KBM-7 (cell line): Measurements from ENCODE around the gene WBP1L.
"Not testable (repeated sequence)": the region's sequence is repeated elsewhere in the genome, so short reads cannot be mapped to it uniquely, and the experiment has no call there.

Experiments used
- DNase-seq: peaks from one replicate; pipeline ENCODE4 v3.0.0-alpha.2; 2015
- in situ Hi-C: fragments of 300-500 bp; cut with MboI; formaldehyde crosslinking; loops from 2 replicates; pipeline ENCODE4 v1.14.3; 2020; ENCODE audit warnings: low sequenced_read_pairs, low pct_unique_long_range_greater_than_20kb, mixed read lengths

Gene WBP1L

DNA sequence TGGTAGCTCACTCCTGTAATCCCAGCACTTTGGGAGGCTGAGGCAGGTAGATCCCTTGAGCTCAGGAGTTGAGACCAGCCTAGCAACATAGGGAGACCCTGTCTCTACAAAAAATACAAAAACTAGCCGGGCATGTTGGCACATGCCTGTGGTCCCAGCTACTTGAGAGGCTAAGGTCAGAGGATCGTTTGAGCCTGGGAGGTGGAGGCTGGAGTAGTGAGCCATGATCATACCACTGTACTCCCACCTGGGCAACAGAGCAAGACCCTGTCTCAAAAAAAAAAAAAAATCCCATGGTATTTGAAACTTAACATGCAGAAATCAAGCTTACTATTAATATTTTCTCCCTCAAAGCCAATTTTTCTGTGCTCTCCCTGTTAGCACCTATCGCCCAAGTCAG lies 23.4 kb upstream of the WBP1L start:
- DNase-seq = no peak
- in situ Hi-C loops = no loop called here

DNA sequence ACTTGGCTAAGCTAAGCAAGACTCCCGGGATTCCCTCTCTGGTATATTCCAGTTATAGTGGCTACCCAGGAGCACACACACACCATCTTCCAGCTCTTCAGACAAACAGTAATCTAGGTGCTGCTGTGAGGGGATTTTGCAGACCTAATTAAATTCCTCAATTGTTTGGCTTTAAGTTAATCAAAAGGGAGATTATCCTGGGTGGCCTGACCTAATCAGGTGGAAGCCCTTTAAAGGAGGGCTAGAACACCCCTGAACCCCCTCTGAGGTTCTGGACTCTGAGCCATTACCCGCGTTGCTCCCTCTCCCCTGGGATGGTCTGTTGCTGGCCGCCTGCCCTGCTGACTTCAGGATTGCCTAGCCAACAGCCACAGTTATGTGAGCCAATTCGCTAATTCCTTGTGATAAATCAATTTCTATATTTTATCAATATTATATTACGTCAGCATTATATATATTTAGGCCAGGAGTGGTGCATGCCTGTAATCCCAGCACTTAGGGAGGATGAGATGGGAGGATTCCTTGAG lies 22.9 kb upstream of the WBP1L start:
- no peak for DNase-seq
- in situ Hi-C loops = no loop called here

DNA sequence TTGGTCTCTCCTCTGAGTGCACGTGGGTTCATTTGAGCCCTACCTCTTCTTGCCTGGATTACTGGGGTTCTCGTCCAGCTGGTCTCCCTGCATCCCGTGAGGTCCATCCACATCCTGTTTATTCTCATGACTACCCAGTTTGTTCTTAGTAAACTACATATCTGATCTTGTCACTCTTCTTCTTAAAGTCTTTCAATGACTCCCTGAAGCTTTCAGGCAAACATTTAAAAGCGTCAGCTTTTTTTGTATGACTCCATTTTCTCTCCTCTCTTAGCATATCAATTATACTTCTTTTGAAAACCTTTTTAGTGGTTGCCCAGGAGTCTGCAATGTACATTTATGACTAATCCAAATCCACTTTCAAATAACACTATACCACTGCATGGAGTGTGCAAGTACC lies 21.8 kb upstream of the WBP1L start:
- no peak for DNase-seq
- in situ Hi-C loops = no loop called here

DNA sequence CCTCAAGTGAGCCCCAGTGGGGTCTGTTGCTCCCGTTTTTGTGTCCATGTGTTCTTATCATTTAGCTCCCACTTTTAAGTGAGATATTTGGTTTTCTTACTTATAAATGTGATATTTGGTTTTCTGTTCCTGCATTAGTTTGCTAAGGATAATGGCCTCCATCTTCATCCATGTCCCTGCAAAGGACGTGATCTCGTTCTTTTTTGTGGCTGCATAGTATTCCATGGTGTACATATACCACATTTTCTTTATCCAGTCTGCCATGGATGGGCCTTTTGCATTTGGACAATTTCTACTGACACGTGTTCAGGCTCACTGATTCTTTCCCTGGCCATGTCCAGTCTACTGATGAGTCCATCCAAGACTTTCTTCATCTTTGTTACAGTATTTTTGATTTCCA lies 19.8 kb upstream of the WBP1L start:
- in situ Hi-C loops = no loop called here
- DNase-seq = no peak

DNA sequence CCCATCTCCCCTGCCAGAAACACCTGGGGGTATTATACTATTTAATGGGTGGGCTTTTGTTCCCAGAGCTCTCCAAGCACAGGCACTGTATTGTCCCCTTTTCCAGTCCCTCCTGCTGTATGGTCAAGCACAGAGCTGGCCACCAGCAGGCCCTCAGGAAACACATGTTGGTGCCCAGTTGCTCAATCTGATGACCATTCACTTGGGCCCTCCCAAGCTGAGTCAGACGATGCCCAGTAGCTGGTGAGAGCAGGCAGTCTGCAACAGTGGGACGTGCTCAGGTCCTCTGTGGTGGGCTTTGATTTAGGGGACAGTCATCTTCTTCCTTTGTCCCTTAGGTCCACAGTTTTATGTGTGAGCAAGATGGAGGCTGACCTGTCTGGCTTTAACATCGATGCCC lies 17.5 kb upstream of the WBP1L start:
- in situ Hi-C loops = loop anchor here (25.0 kb wide), 1 partner anchor 336 kb away; no protein-coding TSS in a partner anchor
- DNase-seq = no peak

DNA sequence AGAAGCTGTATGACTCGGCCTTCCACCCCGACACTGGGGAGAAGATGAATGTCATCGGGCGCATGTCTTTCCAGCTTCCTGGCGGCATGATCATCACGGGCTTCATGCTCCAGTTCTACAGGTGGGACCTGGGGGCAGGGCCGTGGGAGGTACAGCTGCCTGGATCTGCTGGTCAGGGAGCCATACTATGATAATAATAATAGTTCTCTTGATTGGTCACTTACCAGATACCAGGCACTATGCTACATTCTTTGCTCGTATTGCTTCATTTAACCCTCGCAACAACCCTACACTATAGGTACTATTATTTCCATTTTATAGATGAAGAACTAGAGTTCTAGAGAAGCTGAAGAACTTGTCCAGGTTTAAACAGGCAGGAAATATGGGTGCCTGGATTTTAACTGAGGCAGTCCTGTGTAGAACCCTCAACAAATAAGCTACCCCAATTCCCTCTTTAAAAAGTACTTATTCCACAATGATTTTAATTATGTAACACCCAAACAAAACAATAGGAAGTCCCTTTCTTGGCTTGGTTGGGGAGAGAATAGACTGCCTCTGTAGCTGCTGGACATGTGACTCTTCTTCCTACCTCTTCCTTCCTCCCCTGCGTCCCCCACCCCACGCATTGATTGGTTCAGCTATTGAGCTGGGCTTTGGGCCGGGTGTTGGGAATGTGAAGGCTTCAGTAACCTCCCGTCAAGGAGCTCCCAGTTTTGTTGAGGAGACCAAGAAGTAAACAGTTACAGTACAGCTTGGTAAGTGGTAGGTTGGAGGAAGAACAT lies 16.5 kb upstream of the WBP1L start:
- DNase-seq = no peak
- in situ Hi-C loops = loop anchor here (25.0 kb wide), 1 partner anchor 335 kb away; no protein-coding TSS in a partner anchor

DNA sequence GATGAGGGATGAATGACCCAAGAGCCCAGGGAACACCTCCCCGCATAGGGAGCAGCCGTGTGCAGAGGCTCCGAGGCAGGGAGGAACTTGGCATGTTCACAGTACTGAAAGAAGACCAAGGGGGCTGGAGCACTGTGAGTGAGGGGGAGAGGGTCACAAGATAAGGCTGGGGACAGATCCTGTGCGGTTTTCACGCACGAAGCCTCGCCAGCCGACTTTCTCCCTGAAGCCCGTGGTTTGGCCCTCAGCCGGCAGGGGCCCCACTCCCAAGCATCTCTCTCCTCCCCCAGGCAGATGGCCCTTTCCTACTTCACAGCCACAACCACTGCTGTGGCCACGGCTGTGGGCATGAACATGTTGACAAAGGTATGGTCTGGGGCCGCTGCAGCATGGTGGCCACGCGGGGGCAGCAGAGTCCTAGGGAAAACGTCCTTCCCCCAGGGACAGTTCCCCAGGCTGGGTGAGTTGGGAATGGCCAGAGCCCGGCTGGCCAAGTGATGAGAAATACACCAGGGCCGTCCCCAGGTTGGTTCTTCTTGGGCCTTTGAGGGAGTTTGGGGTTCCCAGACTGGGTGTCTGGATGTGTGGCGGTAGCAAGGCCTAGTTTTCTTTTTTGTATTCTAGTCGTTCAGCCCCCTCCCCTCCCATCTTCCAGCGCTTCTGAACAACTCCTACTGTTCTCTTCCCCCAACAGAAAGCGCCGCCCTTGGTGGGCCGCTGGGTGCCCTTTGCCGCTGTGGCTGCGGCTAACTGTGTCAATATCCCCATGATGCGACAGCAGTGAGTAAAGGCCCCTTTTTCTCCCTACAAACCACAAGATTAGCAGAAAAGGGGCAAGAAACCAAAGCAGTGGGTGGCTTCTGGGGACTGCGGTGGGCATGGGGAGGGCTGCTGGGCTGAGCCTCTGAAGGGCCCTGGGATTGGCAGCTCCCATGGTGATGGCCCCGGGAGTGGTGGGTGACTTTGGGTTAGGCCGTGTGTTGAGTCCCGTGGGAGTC lies 14.4 kb upstream of the WBP1L start:
- DNase-seq = peak; percentile 98
- in situ Hi-C loops = loop anchor here (25.0 kb wide), 1 partner anchor 333 kb away; no protein-coding TSS in a partner anchor

DNA sequence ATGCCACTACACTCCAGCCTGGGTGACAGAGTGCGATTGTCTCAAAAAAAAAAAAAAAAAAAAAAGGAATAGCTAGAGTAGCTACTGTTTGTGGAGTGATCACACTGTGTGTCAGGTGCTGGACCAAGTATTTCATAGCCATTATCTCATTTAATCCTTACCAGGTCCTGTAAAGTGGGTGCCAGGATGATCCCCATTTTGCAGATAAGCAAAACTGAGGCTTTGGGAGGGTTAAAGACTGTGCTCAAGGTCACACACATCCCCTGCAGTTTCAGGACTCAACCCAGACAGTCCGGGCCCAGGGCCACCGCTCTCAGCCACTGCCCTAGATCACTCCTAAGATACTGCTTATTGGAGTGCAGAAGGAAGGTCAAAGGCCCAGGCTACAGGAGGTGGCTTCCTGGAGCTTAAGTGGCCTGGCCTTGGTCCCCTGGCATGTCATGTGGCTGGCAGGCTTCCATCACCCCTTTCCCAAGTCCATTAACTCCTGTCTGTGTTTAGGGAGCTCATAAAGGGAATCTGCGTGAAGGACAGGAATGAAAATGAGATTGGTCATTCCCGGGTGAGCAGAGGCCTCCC lies 12.4 kb upstream of the WBP1L start:
- DNase-seq = no peak
- in situ Hi-C loops = loop anchor here (25.0 kb wide), 1 partner anchor 331 kb away; no protein-coding TSS in a partner anchor

DNA sequence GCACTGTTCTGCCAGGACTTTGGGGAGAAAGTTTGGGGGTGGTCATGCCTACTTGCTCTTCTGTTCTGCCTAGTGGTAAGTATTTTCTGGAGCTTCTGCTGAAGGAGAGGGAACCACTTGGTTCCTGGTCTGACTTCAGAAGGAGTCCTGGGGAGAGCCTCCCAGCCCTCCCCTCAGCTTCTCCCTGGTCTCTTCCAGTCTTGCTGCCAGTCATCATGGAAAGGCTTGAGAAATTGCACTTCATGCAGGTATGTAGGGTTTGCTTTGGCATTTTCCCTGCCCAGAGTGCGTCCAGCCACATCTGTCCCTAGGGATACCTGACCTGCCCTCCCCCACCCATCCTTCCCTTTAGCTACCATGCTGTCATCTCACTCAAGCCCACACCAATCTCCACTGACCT lies 11.1 kb upstream of the WBP1L start:
- in situ Hi-C loops = loop anchor here (25.0 kb wide), 1 partner anchor 330 kb away; no protein-coding TSS in a partner anchor
- DNase-seq = no peak

DNA sequence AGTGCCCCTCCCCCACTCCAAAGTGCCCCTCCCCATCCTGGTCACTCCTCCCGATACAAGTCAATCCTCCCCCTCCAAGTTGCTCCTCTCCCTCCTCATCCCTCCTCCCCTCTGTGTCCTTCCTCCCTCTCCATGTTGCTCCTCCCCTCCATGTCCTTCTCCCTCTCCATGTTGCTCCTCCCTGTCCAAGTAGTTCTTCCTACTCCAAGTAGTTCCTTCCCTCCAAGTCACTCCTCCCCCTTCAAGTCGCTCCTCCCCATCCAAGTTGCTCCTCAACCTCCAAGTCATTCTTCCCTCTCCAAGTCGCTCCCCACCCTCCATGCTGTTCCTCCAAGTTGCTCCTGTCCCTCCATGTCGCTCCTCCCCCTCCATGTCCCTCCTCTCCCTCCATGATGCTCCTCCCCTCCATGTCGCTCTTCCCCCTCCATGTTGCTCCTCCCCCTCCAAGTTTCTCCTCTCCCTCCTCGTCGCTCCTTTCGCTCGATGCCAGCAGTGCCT lies 8.6 kb upstream of the WBP1L start:
- DNase-seq = no peak
- in situ Hi-C loops = loop anchor here (25.0 kb wide), 1 partner anchor 327 kb away; no protein-coding TSS in a partner anchor

DNA sequence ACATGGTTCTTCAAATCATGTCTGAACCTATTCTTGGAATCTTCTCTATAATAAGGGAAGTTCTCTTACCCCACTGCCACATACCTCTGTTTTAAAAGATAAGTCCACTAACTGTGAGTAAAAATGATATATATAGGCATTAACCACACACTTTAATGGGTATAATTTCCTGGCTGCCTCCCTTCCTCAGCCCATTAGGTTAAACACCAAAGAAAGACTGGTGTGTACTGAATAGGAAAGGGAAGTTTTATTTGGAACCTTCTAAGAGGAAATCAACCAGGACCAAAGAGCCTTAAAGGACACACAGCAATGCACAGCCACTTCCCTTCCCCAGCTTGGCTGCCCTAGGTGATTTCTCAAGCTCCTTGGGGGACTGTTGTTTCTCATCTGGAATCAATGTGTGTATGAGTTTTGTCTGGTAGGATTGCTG lies 5.0 kb upstream of the WBP1L start:
- peak; percentile 98 for DNase-seq
- in situ Hi-C loops = loop anchor here (25.0 kb wide), 1 partner anchor 324 kb away; no protein-coding TSS in a partner anchor

DNA sequence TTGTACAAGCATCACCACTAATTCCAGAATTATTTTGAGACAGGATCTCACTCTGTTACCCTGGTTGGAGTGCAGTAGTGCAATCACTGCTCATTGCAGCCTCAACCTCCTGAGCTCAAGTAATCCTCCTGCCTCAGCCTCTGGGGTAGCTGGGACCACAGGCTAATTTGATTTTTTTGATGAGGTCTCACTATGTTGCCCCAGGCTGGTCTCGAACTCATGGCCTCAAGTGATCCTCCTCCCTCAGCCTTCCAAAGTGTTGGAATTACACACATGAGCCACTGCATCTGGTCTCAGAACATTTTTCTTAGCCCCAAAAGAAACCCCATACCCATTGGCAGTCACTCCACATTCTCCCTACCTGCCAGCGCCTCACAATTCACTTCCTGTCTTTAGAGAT lies 3.5 kb upstream of the WBP1L start:
- in situ Hi-C loops = loop anchor here (25.0 kb wide), 1 partner anchor 322 kb away; no protein-coding TSS in a partner anchor
- DNase-seq = no peak

DNA sequence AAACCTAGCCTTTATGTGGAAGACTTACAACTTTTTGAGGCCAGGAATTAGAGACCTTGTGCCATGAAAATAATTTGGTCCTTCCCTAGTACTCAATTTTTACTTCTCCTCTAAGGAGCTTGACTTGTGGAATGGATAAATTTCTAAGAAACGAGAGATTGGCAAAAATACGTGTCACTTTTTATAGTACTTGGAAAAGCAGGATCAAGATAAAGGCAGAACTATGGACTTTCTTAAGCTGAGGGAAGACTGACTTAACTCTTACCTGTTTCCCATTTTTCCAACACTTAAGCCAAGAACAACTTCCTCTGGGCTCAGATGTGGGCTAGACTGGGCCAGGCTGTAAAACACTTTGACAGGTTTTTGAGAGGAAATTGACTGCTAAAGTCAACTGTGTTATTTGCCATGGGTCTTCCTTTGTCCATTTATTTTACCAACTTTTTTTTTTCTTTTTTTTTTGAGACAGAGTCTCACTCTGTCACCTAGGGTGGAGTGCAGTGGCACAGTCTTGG lies 2.0 kb upstream of the WBP1L start:
- in situ Hi-C loops = loop anchor here (25.0 kb wide), 1 partner anchor 321 kb away; no protein-coding TSS in a partner anchor
- DNase-seq = no peak

DNA sequence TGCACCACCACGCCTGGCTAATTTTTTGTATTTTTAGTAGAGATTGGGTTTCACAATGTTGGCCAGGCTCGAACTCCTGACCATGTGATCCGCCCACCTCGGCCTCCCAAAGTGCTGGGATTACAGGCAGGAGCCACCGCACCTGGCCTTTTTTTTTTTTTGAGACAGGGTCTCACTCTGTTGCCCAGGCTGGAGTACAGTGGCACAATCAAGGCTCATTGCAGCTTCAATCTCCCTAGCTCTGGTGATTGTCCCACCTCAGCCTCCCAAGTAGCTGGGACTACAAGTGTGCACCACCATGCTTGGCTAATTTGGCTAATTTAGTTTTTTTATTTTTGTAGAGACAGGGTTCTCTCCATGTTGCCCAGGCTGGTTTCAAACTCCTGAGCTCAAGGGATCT lies 1.4 kb upstream of the WBP1L start:
- DNase-seq = not testable (repeated sequence)
- in situ Hi-C loops = loop anchor here (25.0 kb wide), 1 partner anchor 320 kb away; no protein-coding TSS in a partner anchor

DNA sequence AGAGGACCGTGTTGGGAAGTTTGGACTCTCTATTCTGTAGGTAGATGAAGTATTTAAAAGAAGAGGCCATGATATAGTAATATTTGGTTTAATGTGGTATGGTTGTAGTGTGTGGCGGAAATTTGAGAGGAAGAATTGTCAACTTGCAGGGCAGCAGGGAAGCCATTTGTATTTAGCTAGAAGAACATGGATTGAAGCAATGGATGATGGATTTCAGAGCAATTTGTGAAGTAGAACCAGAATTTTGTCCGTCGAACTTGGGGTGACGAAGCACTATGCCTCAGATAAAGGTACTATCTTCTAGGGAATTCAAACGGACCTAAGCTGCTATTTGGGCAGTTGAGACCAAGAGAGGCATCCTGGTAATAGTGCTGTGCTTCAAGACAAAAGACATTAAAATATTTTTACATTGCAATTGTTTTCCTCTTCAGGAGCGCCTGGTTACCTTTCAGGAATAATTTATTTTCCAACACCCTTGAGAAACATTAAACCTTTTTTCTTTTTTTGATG lies 615 bp upstream of the WBP1L start:
- in situ Hi-C loops = loop anchor here (25.0 kb wide), 1 partner anchor 319 kb away; no protein-coding TSS in a partner anchor
- DNase-seq = no peak

DNA sequence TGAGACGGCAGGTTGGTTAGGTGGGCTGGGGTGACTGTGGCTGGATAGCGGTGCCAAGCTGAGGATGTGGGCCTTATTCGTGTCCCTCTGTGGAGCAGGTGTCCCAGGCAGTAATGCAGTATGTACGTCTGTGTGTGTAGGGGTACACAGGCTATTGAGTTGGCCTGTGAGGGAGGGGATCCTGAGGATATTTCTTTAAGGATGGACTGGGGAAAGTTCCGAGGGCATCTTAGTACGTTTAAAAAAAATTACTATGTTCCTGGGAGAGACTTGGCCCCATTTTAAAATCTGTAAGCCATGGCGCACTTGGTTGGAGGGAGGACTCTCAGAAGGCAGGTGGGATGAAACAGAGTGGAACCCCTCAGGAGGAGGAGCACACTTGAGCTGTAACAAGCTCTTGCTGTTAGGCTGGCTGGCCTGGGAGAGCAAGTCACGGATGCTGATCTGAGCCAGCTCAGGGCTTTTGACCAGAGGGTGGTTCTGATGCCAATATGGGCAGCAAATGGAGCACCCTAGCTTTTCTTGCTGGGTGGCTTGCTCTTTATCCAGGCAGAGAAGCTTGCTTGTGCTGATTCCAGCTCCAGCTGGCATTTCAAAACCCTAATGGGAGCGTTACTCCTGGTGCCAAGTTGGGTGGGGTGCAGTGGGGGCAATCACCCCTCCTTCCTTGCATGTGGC lies 765 bp downstream of the WBP1L start:
- in situ Hi-C loops = loop anchor here (25.0 kb wide), 1 partner anchor 318 kb away; no protein-coding TSS in a partner anchor
- DNase-seq = peak; percentile 49

DNA sequence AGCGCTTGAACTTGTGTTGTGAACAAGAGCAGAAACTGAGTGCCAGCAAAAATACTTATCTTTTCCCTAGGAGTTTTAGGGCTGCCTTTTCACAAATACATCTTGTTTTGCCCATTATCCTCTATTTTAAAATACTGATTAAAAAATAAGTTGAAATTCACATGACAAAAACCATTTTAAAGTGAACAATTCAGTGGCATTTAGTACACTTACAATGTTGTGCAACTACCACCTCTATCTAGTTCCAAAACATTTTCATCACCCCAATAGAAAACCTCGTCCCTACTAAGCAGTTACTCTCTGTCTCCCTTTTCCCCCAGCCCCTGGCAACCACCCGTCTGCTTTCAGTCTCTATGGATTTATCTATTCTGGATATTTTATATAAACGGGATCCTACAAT lies 1.4 kb downstream of the WBP1L start:
- DNase-seq = no peak
- in situ Hi-C loops = loop anchor here (25.0 kb wide), 1 partner anchor 317 kb away; no protein-coding TSS in a partner anchor
